Activated CD4-positive, alpha-beta T cell treated with anti-CD3 and anti-CD28 coated beads for 1 hour (primary cell): ENCODE results near the gene IGHMBP2.
"Not testable (repeated sequence)": the region's sequence is repeated elsewhere in the genome, so short reads cannot be mapped to it uniquely, and the experiment has no call there.

Experiments used
- DNase-seq: peaks from one replicate; pipeline ENCODE4 v3.0.0-alpha.2; 2020

The IGHMBP2 gene

GRCh38 chr11:68965901-68966853, 62.5 kb downstream of the IGHMBP2 start:
- no peak for DNase-seq

- no peak for DNase-seq
Measured at GRCh38 chr11:68966894-68967780, 63.4 kb downstream of the IGHMBP2 start.

- DNase-seq, result no peak
Measured at GRCh38 chr11:68968306-68969250, 64.9 kb downstream of the IGHMBP2 start.

DNA sequence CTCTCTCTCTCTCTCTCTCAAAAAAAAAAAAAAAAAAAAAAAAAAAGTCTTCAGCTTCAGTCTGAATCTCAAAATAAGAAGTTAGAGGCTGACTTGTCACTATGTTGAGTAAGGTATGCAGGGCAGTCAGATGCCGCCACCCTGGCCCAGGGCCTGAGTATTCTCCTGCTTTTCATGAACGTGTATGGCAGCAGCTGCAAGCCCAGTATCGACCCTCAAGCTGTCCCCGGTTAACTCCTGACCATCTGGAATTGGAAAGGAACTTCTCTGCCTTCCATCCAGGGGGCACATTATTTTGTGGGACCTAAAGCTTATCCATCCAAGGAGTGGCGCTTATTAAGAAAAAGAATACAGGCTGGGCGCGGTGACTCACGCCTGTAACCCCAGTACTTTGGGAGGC, 65.7 kb downstream of the IGHMBP2 start:
- DNase-seq, result no peak

GRCh38 chr11:68970921-68971636, 67.4 kb downstream of the IGHMBP2 start:
- no peak for DNase-seq

DNA sequence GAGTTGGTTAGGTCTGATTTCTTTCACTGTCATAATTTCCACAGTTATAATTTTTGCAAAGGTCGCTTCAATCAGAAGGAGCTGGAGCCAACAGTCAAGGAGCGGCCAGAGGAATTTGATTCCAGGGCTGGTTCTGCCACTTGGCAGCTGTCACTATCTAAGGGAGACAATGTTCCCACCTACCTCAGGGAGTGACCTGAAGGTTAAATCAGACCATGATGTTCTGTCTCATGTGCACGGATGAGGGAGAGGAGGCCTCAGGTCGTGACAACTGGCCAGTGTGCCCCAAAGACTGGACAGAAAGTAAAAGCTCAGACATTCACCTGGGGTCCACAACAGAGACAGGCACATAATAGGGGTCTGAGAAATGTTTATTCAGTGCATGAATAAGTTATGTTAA, 69.5 kb downstream of the IGHMBP2 start:
- DNase-seq, result no peak

DNA sequence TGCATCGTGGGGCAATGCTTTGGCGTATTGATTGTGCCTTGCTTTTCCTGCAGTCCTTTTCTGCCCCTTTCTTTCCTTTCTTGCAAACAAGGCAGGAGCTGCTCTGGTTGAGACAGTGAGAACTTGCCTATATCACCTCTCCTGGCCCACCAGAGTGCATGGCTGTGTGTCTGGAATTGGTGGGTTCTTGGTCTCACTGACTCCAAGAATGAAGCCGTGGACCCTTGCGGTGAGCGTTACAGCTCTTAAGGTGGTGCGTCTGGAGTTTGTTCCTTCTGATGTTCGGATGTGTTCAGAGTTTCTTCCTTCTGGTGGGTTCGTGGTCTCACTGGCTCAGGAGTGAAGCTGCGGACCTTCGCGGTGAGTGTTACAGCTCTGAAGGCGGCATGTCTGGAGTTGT, 70.0 kb downstream of the IGHMBP2 start:
- DNase-seq, result not testable (repeated sequence)

- no peak for DNase-seq
Measured at GRCh38 chr11:68974421-68975194, 70.9 kb downstream of the IGHMBP2 start.

DNA sequence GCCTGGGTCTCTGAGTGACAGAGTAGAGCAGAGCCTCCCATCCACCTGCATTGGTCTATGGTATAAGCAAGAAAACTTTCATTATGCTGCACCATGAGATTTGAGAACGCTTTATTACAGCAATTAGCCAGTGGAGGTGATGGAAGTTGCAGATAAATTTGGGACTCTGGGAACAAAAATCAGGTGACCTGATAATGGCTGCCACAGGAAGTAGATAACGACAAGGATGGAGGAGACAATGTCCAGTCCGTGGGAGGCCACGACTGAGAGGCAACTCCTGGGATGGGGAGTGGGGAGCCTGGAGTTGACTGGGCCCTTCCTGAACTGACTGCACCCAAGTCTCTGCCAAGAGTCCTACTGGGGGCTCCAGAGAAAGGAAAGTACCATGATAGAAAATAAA, 72.4 kb downstream of the IGHMBP2 start:
- DNase-seq, result no peak

DNA sequence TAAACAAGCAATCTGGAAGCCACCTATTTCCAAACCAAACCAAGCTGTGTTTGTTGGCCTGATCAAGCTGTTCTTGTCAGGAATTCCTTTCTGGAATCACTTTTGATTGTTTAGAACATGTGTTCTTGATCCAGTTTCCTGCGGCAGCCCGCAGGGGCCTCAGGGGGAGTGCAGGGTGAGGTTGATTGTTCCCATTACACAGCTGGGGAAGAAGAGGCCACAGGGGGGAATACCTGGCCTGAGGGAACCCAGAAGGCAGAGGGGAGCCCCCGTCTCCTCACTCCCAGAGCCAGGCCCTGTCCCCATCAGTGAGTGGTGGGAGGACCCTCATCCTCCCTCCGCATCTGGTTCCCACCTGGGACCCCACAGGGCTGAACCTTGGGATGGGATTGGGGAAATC, 72.9 kb downstream of the IGHMBP2 start:
- DNase-seq, result no peak

DNA sequence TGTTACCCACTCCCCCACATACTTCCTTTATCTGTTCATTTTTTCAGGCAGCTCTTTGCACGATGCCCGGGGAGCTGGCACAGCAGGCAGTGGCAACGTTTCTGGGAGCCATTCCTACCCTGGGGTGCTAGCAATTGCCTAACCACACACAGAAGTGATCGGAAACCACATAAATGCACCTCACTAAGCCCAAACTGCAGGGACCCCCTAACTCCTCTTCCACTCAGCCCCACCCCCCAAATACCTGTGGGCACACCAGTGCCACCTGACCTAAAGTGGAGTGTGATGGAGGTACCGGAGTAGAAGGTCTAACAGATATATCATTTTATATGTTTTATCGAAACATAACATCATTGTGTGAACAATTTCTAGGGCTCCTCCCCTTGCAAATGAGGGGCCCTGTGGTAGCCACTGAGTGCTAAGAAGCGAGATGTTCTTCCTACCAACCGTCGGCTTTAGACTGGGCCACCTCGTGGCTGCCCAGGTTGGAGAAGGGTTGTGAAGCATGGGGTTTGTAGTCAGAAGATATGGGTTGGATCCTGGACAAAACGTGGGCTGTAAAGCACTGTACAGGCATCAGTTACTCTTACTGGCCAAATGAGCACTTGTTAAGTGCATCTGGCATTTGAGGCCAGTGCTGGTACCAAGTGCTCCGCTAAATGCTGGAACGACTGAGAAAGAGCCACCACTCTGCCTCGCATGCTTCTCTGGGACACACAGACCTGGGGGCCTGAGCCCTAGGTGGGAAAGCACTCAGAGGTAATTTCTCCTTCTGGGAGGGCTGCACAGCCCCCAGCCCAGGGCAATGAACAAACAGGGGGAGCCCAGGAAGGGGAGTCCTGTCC, 74.3 kb downstream of the IGHMBP2 start:
- no peak for DNase-seq

GRCh38 chr11:68978626-68978930, 74.9 kb downstream of the IGHMBP2 start:
- DNase-seq, result no peak

GRCh38 chr11:68978931-68979594, 75.4 kb downstream of the IGHMBP2 start:
- no peak for DNase-seq

GRCh38 chr11:68979931-68980775, 76.5 kb downstream of the IGHMBP2 start:
- no peak for DNase-seq

- no peak for DNase-seq
Measured at GRCh38 chr11:68980776-68981065, 77.0 kb downstream of the IGHMBP2 start, which contains the start of gene MRGPRD. TSS of gene MRGPRD (minus strand) at chr11:68980986. CDS start at chr11:68980986, 0 bp downstream.

DNA sequence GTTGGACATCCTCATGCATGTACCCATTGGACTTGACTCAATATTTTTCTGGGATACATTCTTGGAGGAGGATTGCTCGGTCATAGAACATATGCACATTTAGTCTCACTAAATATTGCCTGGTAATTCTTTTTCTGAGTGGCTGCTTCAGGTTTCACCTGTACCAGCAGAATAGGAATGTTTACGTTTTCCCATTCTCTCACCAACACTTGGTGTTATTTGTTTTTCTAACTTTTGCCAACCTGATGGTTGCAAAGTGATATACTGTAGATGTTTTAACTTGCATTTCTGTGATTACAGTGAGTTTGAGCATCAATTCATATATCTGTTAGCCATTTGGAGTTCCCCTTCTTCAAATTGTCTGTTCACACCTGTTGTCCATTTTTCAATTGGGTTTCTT, 78.4 kb downstream of the IGHMBP2 start:
- DNase-seq, result no peak

GRCh38 chr11:68983801-68984200, 80.1 kb downstream of the IGHMBP2 start:
- no peak for DNase-seq

GRCh38 chr11:68987211-68987610, 83.5 kb downstream of the IGHMBP2 start:
- no peak for DNase-seq

DNA sequence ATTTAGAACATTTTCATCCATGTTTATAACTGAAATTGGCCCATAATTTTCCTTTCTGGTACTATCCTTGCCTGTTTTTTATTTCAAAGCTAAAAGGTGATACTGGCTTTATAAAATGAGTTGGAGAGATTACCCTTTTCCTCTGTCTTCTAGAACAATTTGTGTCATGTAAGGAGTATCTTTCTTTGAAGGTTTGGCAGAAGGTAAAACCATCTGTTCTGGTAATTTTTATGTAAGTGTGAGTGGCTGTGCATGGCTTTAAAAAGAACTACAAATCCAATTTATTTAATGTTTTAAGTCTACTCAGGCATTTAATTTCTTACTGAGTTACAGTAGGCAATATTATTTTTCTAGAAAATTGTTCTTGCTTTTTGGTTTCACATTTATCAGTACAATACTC, 84.8 kb downstream of the IGHMBP2 start:
- no peak for DNase-seq
